ENCODE results near the gene MAZ. TPM values are rescaled to one million over a fixed set of nuclear protein-coding genes. Genes with fewer than 3 reads are reported as not detected.

Gene MAZ
- total and polyA plus RNA-seq, 2 of the 13 experiments (the other 11 are each of a cell fraction or from before 2014, with no cell fraction given) = 203 to 277 TPM

- TF ChIP-seq CSRNP2 (CRISPR knock-in tag; conservative IDR thresholded peaks at IDR 0.05; ENCODE audit: low read depth) (peak; percentile 96), ZNF34 (CRISPR knock-in tag; IDR thresholded peaks at IDR 0.05; ENCODE audit: borderline replicate concordance) (peak; percentile 99; the same call in 1 of the 2 replicates), SNAPC2 (CRISPR knock-in tag; IDR thresholded peaks at IDR 0.05) (peak; percentile 91), BHLHE40 (IDR thresholded peaks at IDR 0.05; ENCODE audit: low read length) (peak; percentile 71), ZNF775 (CRISPR knock-in tag; IDR thresholded peaks at IDR 0.05; ENCODE audit: borderline replicate concordance) (peak; percentile 86), SMAD1 (CRISPR knock-in tag; IDR thresholded peaks at IDR 0.05; ENCODE audit: borderline replicate concordance, low read depth) (peak; percentile 69; the same call in 1 of the 2 replicates), U2AF1 (optimal IDR thresholded peaks at IDR 0.05; ENCODE audit: low read depth, low read length) (peak; percentile 67), ZNF44 (CRISPR knock-in tag; IDR thresholded peaks at IDR 0.05) (0 out of 2 replicates have a peak, but pooled peaks have one; percentile 79), ZNF562 (CRISPR knock-in tag; IDR thresholded peaks at IDR 0.05; ENCODE audit: borderline replicate concordance) (peak; percentile 86; the same call in 1 of the 2 replicates), ZNF30 (CRISPR knock-in tag; IDR thresholded peaks at IDR 0.05) (peak; percentile 99), SNAPC4 (CRISPR knock-in tag; IDR thresholded peaks at IDR 0.05) (peak; percentile 96), MTERF4 (CRISPR knock-in tag; IDR thresholded peaks at IDR 0.05) (peak; percentile 99), NR3C1 (CRISPR knock-in tag; IDR thresholded peaks at IDR 0.05) (no peak), SRSF4 (IDR thresholded peaks at IDR 0.05; ENCODE audit: low read depth, low read length, poor library complexity, severe bottlenecking) (no peak), NAIF1 (CRISPR knock-in tag; IDR thresholded peaks at IDR 0.05; ENCODE audit: borderline replicate concordance) (peak; percentile 98), ONECUT2 (CRISPR knock-in tag; IDR thresholded peaks at IDR 0.05) (peak; percentile 60), FUBP1 (CRISPR knock-in tag; IDR thresholded peaks at IDR 0.05; ENCODE audit: borderline replicate concordance) (0 out of 2 replicates have a peak, but pooled peaks have one; percentile 23)
Measured at GRCh38 chr16:29807426-29808218, 1.3 kb downstream of the MAZ start (continued).

Measured in HepG2 (cell line).